Esophagus muscularis mucosa (tissue), 4 donors: ENCODE results near the gene APOA5. TPM values are rescaled to one million over a fixed set of nuclear protein-coding genes. Genes with fewer than 3 reads are reported as not detected.

ENCODE experiments used
- DNase-seq: peaks from one replicate; pipeline ENCODE4 v3.0.0-alpha.2; 2017; ENCODE audit errors: extremely low spot score
- H3K27ac ChIP-seq, 4 donors: fragments of 200-600 bp; sonication (generic); replicated peaks in 1 of 4; 1 replicate in 3 of 4; 2 replicates in 1 of 4; pipeline ENCODE4 v1.5.1; 2016 to 2019; ENCODE audit warnings: mild to moderate bottlenecking in 1 of 4
- H3K27me3 ChIP-seq, 4 donors: fragments of 200-600 bp; sonication (generic); one replicate each; pipeline versions ENCODE4 v1.5.1 to v1.6.0; 2016 to 2019
- H3K36me3 ChIP-seq, 4 donors: fragments of 200-600 bp; sonication (generic); one replicate each; pipeline ENCODE4 v1.5.1; 2016 to 2019
- H3K4me1 ChIP-seq, 4 donors: fragments of 200-600 bp; sonication (generic); one replicate each; pipeline ENCODE4 v1.5.1; 2016 to 2019
- H3K4me3 ChIP-seq, 4 donors: fragments of 200-600 bp; sonication (generic); 1 replicate in 2 of 4; 2 replicates in 2 of 4; pipeline ENCODE4 v1.5.1; 2016 to 2019; ENCODE audit warnings: mild to moderate bottlenecking in 4 of 4, moderate library complexity in 1 of 4
- H3K9me3 ChIP-seq, 4 donors: fragments of 200-600 bp; sonication (generic); 1 replicate in 3 of 4; 2 replicates in 1 of 4; pipeline ENCODE4 v1.5.1; 2016 to 2019
- CTCF ChIP-seq, 3 experiments: fragments of 200-600 bp in 2 of 3; fragments of 450-650 bp in 1 of 3; sonication (generic) in 2 of 3; IDR thresholded peaks; one replicate each; pipeline ENCODE4 v1.5.1; 2017 to 2019; ENCODE audit warnings: antibody characterized with exemption in 3 of 3, mild to moderate bottlenecking in 2 of 3, moderate library complexity in 1 of 3
- EP300 ChIP-seq: sonication (generic); formaldehyde crosslinking; IDR thresholded peaks from one replicate; pipeline ENCODE4 v1.6.1; 2017; ENCODE audit warnings: antibody characterized with exemption
- POLR2A ChIP-seq: fragments of 450-650 bp; IDR thresholded peaks from one replicate; pipeline ENCODE4 v1.6.1; 2017; ENCODE audit warnings: antibody characterized with exemption, moderate library complexity, mild to moderate bottlenecking, low read depth
- POLR2AphosphoS5 ChIP-seq, 2 donors: sonication (generic); formaldehyde crosslinking; IDR thresholded peaks; one replicate each; pipeline ENCODE4 v1.6.1; 2017; ENCODE audit warnings: antibody characterized with exemption in 2 of 2
- WGBS: methylation state at CpG from one replicate; pipeline ENCODE4 v1.1.5; 2018; 5-methylcytosine and 5-hydroxymethylcytosine counted together
- intact Hi-C: fragments of 100-400 bp; cut with DNase I; formaldehyde crosslinking; loops from one replicate; pipeline ENCODE4 v1.15.1; 2023
- total RNA-seq, 4 donors: library from RNA; depleted of rRNA; stranded (reverse); fragments of >200 nt; gene quantifications; one replicate each; pipeline versions ENCODE4 v1.1.0 to v1.2.1, GENCODE V29; 2016

APOA5 gene
- total RNA-seq, 4 donors from 2014 or later = not detected

GRCh38 chr11:116796548-116796947 is 4.9 kb upstream of the APOA5 start:
- no peaks in the 10 kb centered on the region for H3K27me3 ChIP-seq
- TF ChIP-seq CTCF (IDR thresholded peaks at IDR 0.05) (no peak), POLR2A (no peak), EP300 (no peak), POLR2AphosphoS5 (IDR thresholded peaks at IDR 0.05) (no peak)
- WGBS = 74% methylated on average over 1 of the region's 1 CpG
- intact Hi-C loops = no loop called here
- H3K27ac ChIP-seq = no peak overlapping the region
- H3K4me3 ChIP-seq = no peak overlapping the region
- peaks cover 1 to 4% (median 2%) of the 10 kb centered on the region in 4 donors for H3K4me1 ChIP-seq
- no peaks in the 10 kb centered on the region for H3K36me3 ChIP-seq
- no peak for DNase-seq
- H3K9me3 ChIP-seq = no peaks in the 10 kb centered on the region

GRCh38 chr11:116794851-116795250 is 3.2 kb upstream of the APOA5 start:
- no peaks in the 10 kb centered on the region for H3K36me3 ChIP-seq
- H3K27me3 ChIP-seq = no peaks in the 10 kb centered on the region
- H3K27ac ChIP-seq = no peak overlapping the region
- TF ChIP-seq POLR2AphosphoS5 (IDR thresholded peaks at IDR 0.05) = no peak
- no peak for TF ChIP-seq CTCF (IDR thresholded peaks at IDR 0.05)
- no peak for TF ChIP-seq POLR2A
- no peak for TF ChIP-seq EP300
- WGBS = 86% methylated on average over 2 of the region's 2 CpGs
- no peak overlapping the region for H3K4me3 ChIP-seq
- intact Hi-C loops = no loop called here
- no peak for DNase-seq
- H3K9me3 ChIP-seq = no peaks in the 10 kb centered on the region
- H3K4me1 ChIP-seq = peaks cover 8 to 13% (median 10%) of the 10 kb centered on the region in 4 donors

GRCh38 chr11:116793772-116794097 is 2.1 kb upstream of the APOA5 start:
- no peaks in the 10 kb centered on the region for H3K9me3 ChIP-seq
- H3K4me1 ChIP-seq = peaks cover 8 to 15% (median 10%) of the 10 kb centered on the region in 4 donors
- H3K27ac ChIP-seq = no peak overlapping the region
- H3K4me3 ChIP-seq = no peak overlapping the region
- no peak for DNase-seq
- TF ChIP-seq CTCF (IDR thresholded peaks at IDR 0.05) (no peak), EP300 (no peak), POLR2AphosphoS5 (IDR thresholded peaks at IDR 0.05) (no peak), POLR2A (no peak)
- H3K36me3 ChIP-seq = no peaks in the 10 kb centered on the region
- no peaks in the 10 kb centered on the region for H3K27me3 ChIP-seq
- intact Hi-C loops = loop anchor here (2.0 kb wide), 1 partner anchor 41 kb away; no protein-coding TSS in a partner anchor
- 92% methylated on average over 1 of the region's 1 CpG for WGBS

- intact Hi-C loops = loop anchor here (2.0 kb wide), 1 partner anchor 42 kb away; no protein-coding TSS in a partner anchor
- 82% methylated on average over 8 of the region's 8 CpGs for WGBS
- DNase-seq = no peak
- Histone ChIP-seq H3K27ac (no peak overlapping the region), H3K9me3 (no peaks in the 10 kb centered on the region), H3K4me3 (no peak overlapping the region), H3K27me3 (no peaks in the 10 kb centered on the region), H3K4me1 (peaks cover 8 to 21% (median 13%) of the 10 kb centered on the region in 4 donors), H3K36me3 (no peaks in the 10 kb centered on the region)
- TF ChIP-seq CTCF (IDR thresholded peaks at IDR 0.05) (no peak), POLR2AphosphoS5 (IDR thresholded peaks at IDR 0.05) (no peak), EP300 (no peak), POLR2A (no peak)
Observed at GRCh38 chr11:116792869-116793771, 1.4 kb upstream of the APOA5 start.
